CD4-positive, alpha-beta T cell treated with Interleukin-12 subunit alpha and Interleukin-12 subunit beta, for 1 hour (primary cell): ENCODE measurements around the gene VWDE.

Experiments
- DNase-seq: peaks from one replicate; pipeline ENCODE4 v3.0.0-alpha.2; 2020

VWDE gene

GRCh38 chr7:12281038-12281437, 122.6 kb downstream of the VWDE start:
- no peak for DNase-seq
